ENCODE measurements around the gene MRNIP.

DNA sequence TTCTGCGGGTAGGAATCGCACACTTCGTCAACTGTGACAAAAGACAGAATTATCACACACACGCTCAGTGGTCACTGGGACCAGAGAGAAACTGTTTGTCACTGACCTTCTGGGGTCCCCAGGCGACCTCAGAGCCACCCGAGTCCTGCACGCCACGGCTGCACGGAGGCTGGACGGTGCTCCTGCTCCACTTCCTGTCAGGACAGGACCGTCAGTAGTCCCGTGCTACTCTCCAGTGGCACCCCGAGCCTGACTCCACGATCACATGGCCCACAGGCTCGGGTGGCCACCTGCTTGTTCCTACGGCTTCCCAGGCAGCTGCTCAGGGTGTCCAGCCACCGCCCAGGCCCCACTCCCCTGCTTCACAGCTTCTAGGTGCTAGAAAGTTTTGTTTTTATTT, 17.9 kb downstream of the MRNIP start:
- TF ChIP-seq EZH2 (IDR thresholded peaks at IDR 0.05; ENCODE audit: low read depth) = no peak
- TF ChIP-seq, protein P1, sequence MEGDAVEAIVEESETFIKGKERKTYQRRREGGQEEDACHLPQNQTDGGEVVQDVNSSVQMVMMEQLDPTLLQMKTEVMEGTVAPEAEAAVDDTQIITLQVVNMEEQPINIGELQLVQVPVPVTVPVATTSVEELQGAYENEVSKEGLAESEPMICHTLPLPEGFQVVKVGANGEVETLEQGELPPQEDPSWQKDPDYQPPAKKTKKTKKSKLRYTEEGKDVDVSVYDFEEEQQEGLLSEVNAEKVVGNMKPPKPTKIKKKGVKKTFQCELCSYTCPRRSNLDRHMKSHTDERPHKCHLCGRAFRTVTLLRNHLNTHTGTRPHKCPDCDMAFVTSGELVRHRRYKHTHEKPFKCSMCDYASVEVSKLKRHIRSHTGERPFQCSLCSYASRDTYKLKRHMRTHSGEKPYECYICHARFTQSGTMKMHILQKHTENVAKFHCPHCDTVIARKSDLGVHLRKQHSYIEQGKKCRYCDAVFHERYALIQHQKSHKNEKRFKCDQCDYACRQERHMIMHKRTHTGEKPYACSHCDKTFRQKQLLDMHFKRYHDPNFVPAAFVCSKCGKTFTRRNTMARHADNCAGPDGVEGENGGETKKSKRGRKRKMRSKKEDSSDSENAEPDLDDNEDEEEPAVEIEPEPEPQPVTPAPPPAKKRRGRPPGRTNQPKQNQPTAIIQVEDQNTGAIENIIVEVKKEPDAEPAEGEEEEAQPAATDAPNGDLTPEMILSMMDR (conservative IDR thresholded peaks at IDR 0.05) = no peak
